Upper lobe of left lung (tissue), 4 donors: ENCODE measurements around the gene RAB19.

Experiments used
- CTCF ChIP-seq, 6 experiments: fragments of 450-650 bp in 4 of 6; fragments of 200-600 bp in 2 of 6; sonication (generic) in 2 of 6; IDR thresholded peaks; one replicate each; pipeline ENCODE4 v1.5.1; 2016 to 2019; ENCODE audit warnings: antibody characterized with exemption in 6 of 6
- POLR2A ChIP-seq, 4 donors: fragments of 450-650 bp; IDR thresholded peaks; one replicate each; pipeline ENCODE4 v1.5.1; 2016 to 2017; ENCODE audit warnings: antibody characterized with exemption in 4 of 4, mild to moderate bottlenecking in 2 of 4
- POLR2AphosphoS5 ChIP-seq, 2 donors: sonication (generic); formaldehyde crosslinking; IDR thresholded peaks; one replicate each; pipeline ENCODE4 v1.5.1; 2017; ENCODE audit warnings: antibody characterized with exemption in 2 of 2

GRCh38 chr7:140404565-140405065 is 757 bp downstream of the RAB19 start:
- TF ChIP-seq POLR2AphosphoS5 (IDR thresholded peaks at IDR 0.05) (no peak), CTCF (IDR thresholded peaks at IDR 0.05) (no peak), POLR2A (IDR thresholded peaks at IDR 0.05) (no peak)
